ENCODE measurements around the gene C8G.
A peak's percentile ranks its signal among the peaks of the same experiment; 100 is the strongest.

Gene C8G

DNA sequence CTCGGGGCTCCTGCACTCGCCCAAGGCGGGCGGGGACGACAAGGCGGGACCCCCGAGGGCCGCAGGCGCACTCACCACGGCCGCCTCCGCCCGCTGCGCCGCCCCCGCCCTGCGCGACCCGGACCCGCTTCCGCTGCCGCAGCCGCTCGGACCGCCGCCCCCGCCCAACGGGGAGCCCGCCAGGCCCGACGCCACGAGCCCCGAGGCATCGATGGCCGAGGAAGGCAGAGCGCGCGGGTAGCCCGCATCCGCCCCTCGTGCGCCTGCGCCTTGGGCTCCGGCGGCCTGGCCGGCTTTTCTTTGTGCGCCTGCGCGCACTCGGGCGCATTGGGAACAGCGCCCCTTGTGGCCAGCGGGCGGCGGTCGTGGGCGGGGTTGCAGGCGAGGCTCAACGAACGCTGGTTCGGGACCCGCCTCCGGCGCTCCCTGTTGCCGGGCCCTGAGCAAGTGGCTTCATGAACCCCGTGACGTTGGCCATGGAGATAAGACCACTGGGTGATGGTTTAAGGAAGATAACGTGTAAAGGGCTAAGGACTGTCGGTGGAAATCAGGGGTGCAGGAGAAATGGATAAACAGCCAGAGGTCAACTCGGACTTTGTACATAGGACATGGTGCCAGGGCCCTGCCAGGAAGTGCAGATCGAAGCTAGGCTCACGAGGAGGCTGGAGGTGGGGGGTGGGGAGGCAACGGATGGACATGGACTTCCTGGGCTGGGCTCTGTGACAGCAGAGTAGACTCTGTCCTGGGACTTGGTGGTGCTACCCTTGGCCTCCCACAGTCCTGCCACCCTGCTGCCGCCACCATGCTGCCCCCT, at the start of gene C8G, which contains the start of gene FBXW5:
C8G (plus strand) TSS at position 725 of the 814 bp plus-strand sequence; CDS start at position 803, 78 bp downstream.
FBXW5 (minus strand) TSS at position 220 of the 814 bp plus-strand sequence. CDS start 655 bp downstream, outside the sequence.
- peak; percentile 93 for DNase-seq

DNA sequence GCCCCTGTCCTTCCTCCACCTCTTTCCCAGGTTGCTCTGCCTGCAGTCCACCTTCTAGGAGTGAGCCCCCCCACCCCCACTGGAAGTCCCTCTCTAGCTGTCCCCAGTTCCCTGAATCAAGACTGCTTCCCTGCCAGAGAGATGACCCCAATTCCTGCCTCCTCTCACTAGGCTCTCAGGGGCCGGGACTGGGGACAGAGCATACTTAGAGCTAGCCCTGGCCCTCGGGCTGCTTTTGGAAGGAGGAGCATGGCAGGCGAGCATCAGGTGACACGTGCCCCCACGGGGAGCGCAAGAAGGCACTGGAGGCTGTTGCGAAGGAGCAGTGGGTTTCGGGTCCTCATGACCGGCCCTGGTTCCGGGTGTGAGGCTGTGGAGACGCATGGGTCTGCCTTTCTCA, 49.0 kb upstream of the C8G start:
- no peak for DNase-seq

DNA sequence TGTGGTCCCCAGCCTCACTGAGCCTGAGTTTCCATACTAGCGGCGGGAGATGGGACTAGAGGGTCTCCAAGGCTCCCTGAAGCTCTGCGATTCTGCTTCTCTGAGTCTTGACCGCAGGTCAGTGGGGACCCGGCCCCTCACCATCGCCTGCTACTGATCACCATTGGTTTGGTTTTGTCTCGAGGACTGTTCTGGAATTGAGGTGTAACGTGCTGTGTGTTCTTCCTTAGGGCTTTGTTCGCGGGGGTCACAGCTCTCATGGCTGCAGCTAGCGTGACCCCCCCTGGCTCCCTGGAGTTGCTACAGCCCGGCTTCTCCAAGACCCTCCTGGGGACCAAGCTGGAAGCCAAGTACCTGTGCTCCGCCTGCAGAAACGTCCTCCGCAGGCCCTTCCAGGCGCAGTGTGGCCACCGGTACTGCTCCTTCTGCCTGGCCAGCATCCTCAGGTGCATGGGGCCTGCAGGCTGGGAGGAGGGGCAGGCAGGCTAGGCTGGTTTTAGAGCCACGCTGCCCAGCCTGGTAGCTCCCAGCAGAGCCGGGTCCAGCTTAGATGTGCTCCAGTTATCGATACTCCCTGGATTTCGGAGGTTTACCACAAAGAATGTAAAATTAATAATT, 46.5 kb upstream of the C8G start:
- DNase-seq = no peak

DNA sequence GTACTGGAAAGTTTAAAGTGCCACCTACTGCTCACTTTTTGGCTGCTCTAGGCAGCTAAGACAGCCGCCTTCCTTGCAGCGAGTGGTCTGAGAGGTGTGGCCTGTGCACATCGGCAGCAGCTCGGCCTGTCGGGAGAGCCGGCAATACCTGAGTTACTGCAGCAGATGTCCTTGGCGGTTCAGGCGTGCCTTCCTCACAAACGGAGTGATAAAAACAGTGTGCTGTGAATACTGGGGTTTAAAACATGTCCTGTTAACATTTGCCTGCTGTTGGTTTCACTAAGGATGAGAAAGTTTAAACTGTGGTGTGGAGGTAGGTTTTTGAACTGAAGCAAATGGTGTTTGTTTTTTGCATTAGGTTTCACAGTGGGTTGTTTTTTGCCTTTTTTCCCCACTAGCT, 45.8 kb upstream of the C8G start:
- no peak for DNase-seq

DNA sequence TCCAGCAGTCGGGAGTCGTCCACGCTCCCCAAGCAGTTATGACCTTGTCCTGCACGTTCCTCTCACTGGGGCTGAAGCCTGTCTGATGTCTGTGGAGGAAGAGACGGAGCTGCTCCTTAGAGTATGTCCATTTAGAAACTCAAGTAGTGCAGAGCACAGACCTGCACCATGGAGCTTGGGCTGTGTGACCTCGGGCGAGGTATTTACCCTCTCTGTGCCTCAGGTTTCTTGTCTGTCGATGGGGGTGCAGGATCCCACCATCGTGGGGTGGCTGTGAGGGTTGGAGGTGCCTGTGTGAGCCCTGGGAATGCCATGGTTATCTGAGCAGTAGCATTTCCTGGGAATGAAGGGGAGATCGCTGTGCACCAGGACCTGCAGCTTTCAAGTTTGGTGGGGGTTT, 44.5 kb upstream of the C8G start:
- no peak for DNase-seq

DNA sequence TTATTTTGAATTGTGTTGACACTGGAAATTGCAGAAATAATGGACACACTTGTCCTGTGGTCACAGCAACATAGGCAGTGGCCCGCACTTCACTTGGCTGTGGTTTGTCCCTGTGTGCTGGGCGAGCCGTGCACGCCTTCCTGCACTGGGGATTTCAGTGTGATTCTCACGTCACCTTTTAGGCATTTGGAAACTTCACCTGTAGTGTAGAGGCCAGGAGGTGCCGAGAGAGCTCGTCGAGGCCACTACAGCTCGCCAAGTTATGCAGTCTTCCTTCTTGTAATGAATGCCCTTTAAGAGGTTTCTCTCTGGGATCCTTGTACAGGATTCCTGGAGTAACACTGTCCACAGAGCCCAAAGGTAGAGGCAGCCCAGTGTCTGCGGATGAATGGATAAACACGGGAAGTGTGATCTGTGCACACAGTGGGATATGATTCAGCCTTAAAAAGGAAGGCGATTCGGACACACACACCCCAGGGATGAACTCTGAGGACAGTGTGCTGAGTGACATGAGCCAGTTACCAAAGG, 44.0 kb upstream of the C8G start:
- DNase-seq = no peak

DNA sequence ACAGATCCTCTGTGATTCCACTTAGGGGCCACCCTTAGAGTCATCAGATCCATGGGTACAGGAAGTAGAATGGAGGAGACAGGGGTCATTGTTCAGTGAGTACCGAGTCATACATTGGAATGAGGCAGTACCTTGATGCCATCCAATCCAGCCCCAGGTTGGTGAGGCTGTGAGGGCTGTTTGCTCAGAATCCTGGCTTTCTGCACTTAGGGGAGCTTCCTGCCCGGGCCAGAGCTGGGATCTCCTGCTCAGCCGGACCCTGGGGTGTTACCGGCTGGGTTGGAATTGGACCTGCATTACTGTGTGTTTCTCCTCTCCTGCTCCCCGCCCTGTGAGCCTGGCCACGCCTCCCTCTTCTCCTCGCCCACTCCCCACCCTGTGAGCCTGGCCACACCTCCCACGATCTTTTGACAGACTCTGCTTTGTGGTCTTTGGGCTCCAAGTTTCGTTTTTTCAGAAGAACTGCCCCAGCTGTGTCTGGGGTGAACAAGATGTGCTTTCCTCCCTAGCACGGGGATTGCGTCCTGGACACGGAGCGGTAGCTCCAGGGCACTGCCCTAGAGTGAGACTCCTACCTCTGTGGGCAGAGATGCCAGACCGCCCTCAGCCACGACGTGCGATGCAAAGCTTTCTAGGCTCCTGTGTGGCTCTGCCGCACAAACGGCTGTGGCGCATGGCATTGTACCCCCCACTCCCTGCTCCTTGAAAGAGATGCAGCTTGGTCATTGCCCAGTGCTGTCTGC, 43.4 kb upstream of the C8G start:
- peak; percentile 69 for DNase-seq

DNA sequence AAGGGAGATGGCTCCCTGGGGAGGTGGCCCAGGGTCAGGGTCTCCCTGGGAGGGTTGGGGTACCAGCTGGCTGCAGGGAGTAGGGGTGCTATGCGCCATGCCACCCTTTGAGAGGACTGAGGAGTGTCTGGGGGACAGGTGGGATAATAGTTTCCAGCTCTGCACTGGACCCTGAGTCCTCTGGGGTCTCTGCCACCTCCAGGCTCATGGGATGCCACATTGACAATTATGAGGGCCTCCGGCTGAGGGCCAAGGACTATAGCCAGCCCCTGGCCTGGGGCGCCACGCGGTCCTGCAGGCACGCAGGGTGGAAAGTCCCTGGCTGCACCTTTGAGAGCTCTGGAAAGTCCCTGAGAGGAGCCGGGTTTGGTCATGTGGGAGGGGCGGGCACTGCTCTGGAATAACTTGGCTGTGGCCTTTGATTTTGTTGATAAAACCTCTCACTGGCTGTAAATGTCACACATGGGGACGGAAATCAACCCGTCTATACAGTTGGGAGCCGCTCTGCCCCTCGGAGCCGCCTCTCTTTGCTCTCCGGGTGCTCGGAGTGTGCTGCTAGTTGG, 42.7 kb upstream of the C8G start:
- DNase-seq = peak; percentile 79

DNA sequence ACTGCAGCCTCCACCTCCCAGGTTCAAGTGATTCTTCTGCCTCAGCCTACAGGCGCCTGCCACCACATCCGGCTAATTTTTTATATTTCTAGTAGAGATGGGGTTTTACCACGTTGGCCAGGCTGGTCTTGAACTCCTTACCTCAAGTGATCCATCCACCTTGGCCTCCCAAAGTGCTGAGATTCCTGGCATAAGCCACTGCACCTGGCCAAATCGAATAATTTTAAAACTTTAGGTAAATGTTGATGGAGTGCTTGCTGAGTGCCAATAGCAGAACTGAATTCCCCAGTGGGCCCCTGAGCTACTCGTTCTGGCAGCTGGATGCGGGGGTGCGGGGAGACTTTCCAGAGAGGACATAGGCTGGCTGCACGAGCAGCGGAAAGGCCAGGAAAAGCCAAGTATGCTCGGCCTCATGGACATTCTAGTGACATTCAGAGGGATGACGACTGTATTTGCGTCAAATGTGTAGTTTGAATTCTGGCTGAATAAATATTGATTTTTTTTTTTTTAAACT, 41.9 kb upstream of the C8G start:
- DNase-seq = no peak

DNA sequence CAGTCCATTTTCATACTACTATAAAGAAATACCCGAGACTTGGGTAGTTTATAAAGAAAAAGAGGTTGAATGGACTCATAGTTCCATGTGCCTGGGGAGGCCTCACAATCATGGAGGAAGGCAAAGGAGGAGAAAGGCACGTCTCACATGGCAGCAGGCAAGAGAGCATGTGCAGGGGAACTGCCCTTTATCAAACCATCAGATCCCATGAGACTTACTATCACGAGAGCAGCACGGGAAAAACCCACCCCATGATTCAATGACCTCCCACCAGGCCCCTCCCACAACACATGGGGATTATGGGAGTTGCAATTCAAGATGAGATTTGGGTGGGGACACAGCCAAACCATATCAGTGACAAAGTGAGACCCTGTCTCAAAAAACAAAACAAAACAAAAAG, 38.8 kb upstream of the C8G start:
- no peak for DNase-seq

DNA sequence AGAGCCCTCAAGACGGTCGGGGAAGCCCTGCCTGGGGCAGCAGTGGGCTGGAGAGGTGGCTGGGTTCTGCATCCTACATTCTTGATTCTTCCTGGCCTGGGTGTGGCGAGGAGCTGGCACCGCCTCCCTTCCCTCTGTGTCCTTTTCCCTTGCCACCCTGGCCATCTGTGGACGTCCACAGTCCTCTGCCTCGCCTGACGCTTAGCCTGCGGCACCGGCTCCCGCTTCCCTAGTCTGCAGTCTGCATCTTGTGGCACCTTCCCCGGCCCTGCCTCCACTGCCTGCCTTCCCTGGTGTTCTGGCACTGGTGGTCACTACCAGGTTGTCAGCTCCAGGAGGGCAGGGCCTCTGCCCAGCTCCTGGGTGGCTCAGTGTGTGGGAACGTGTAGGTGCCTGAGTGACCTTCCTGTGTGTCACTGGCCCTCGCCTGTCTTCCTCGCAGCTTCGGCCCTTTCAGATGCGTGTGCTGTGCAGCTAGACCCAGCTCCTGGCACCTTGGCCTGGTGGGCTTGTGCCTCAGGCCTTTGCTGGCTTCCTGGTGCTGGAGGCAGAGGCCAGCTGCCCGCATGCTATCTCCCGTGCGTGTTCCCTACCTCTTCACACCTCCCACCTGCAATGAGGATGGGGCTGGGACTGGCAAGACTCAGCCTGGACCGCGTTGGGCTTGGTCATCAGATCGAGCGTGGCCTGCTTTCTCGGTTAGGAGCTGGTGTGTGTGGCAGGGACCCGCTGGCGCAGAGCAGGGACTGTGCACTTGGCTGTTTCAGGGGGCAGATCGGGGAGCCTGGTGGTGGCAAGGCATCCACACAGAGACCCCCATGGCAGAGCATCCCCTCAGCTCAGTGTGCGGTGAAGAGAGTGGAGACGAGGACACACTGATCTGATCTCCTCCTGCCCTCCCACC, 37.8 kb upstream of the C8G start:
- no peak for DNase-seq

DNA sequence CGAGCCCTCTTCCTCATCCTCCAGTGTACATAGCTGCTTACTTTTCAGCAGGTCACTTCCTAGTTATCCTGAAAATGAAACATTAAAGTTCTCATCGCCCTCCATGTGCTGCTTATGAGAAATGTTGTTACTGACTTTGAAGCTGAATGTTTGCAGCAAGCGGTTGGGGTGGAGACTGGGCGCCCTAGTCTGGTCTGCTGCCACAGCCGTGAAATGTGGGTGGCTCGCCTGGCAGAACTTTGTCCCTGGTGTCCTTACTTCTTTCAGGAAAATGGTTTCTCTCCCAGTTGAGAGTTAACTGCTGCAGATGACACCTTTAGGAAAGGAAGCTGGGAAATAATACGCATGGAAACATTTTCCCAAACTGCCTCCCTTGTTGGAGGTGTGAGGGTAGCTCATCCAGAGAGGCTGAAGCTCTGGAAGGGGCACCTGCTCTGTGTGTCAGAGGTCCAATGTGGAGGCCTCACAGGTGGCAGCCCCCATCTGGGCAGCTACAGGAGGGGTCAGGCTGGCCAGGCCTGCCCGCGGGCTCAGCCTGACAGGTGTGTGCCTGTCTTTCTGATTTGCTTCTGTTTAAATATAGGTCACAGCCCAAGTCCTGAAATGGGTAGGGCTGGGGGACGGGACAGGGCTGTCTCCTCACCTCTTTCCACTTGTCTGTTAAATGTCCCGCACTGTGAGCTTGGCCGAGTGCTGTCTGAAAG, 34.7 kb upstream of the C8G start:
- no peak for DNase-seq

DNA sequence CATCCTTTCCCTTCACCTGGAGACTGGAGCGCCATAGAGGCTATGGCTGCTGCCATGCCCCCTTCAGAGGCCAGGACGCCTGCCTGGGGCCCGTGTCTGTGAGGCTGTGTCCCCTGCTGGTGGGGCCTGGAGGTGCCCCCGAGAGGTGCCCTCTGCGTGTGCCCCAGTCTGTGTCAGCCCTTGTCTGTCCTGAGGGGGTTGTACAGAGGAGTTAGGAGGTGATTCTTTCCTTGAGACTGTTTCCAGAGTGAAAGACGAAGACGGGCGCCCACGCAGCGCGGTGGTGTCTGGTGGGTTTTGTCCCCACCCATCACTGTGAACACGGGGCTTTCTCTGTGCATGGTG, 34.2 kb upstream of the C8G start:
- no peak for DNase-seq

DNA sequence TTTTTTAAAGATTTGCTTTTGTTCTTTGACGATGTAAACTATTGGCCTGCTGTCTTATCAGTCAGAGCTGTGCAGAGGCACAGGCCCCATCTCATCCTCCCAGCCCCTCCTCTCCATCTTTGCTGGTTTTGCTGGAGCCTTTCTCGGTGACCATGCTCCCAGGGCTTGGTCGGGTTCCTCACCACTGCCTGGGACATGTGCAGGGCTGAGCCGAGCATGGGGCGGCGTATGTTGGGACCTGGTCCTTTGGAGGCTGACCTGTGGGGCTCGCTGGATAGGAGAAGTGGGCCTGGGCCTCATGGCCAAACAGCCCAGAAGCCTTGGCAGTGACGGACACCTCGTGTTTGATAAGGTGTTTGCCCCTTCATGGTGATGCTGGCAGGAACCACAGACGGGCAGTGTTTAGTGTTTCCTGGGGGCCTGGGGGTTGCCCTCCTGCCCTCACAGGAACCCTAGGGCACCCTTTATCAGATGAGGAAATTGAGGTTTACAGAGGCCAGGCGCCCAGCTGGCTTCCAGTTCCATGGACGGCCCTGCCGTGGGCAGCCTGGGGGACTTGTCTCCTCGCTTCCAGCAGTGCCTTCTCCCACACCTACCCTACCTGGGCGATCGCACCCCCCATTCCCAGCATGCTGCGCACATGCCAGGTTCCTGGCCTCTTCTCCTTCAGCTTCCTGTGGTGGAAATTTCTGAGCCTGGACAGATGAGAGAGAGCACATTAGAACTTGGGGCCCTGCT, 31.2 kb upstream of the C8G start:
- DNase-seq = no peak

DNA sequence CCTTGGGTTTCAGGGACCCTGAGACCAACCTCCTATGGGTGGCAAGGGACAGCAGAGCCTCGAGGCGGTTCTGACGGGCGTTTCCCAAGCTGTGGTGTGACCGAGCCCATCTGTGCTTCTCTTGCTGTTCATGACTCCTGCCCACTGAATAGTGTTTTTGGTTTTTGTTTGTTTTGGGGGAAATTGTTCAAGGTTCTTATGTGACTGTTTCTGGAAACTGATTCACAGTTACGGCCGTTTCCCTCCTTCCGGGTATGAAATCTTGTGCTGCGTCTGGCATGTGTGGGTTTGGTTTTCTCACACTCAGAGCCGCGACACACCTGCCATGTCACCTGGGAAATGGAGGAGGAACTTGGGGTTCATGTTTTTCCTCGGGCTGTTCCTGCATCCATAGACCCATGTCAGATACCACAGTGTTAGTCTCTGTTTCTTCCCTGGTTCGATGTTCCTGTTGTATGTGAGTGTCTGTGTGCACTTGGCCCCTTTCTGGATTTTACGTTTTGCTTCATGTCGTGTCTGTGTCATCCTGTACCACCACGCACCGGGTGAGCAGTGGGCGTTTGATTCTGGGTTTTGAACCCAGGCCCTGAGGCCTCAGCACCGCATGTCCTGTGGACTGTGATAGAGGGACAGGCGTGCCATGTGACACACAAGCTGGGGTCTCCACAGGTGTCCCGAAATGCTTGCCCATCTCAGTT, 29.3 kb upstream of the C8G start:
- DNase-seq = no peak

DNA sequence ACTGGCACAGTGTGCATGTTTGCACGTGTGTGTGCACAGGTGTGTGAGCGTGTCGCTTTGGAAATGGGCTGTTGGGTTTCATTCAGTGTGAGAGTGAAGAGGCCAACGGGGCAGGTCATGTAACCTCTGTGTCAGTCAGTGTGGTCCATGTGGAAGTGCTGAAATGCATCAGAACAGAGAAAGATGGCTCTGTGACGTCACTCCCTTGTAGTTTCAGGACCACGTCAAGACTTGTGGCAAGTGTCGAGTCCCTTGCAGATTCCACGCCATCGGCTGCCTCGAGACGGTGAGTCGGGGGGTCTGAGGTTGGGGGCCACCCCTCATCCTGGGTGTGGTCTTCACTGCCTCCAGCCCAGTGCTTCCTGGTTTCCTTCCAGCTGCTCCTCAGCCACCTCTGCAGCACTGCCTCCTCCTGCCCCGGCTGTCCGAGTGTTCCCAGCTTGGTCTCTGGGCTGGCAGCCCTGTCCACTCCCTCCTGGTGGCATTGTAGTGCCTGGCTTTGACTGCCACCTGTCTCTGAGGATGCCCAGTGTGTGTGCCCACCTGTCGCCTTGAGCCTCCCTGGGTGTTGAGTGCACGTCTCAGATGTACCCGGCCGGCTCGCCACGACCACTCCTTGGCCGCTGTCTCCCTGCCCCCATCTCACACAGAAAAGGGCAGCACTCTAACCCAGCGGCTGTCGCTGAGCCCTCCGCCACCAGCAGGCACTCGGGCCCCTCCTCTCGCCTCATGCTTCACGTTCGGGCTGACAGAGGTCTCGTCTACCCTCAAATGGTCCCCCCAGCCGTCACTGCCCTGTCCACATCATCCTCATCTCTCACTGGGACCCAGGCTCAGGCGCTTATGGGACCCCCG, 28.5 kb upstream of the C8G start:
- no peak for DNase-seq

DNA sequence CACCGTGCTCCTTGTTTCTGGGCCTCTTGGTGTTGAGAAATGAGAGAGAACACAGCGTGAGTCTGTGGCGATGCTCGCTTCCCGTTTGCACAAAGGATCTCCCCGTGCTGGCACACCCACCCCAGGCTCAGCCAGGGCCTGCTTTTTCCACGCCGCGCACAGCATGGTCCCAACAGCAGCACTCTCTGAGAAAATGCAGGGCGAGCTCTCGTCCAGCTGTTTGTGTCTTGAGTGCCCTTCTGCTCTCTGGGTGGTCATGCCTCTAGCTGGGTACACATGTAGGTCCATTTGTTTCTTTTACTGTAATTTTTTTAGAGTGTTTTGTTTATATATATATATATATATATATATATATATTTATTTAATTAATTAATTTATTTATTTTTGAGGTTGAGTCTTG, 27.1 kb upstream of the C8G start:
- no peak for DNase-seq

DNA sequence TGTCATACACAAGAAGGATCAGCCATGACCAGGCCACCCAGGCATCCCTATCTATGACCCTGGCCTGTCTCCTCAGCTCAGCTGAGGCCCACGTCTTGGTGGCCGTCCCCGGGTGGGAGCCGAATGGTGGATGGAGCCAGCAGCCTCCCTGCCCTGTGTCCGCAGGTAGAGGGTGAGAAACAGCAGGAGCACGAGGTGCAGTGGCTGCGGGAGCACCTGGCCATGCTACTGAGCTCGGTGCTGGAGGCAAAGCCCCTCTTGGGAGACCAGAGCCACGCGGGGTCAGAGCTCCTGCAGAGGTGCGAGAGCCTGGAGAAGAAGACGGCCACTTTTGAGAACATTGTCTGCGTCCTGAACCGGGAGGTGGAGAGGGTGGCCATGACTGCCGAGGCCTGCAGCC, 25.0 kb upstream of the C8G start:
- no peak for DNase-seq

DNA sequence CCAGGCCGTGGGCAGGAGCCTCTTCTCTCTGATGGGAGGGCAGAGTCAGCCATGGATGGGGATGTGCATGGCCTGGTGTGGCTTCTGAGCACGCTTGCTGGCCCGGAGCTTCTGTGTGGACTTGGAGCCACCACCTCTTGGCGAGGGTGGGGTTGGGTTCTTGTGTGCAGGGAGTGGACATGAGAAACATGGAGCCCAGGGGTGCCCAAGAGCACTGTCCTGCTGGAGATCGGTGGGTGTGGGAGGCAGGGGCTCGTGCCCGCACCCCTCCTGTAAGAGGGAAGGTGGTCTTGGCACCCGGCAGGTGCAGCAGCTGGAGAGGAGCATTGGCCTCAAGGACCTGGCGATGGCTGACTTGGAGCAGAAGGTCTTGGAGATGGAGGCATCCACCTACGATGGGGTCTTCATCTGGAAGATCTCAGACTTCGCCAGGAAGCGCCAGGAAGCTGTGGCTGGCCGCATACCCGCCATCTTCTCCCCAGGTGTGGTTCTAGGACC, 24.3 kb upstream of the C8G start:
- DNase-seq = no peak

Measured in activated CD8-positive, alpha-beta memory T cell treated with anti-CD3 and anti-CD28 coated beads, Interleukin-2, amount 50 U/mL, for 4 hours (primary cell).